NCI-H460 (cell line): ENCODE results near the gene PALM. TPM values are rescaled to one million over a fixed set of nuclear protein-coding genes. Genes with fewer than 3 reads are reported as not detected.

Experiments used
- total RNA-seq: library from RNA; depleted of rRNA; stranded (reverse); fragments of >200 nt; shearing (Covaris generic); gene quantifications from 2 replicates; pipeline ENCODE4 v1.2.3, GENCODE V29; 2014; rRNA removed

The PALM gene
- total RNA-seq, 1 experiment from 2014 or later = 4.2 TPM

Other genes with a start within 250 kb of the PALM start
- 0.58 and 1.1 TPM in 2 replicates for gene SHC2, start 247.9 kb upstream of the PALM start, total RNA-seq
- gene MADCAM1, start 212.4 kb upstream of the PALM start, total RNA-seq = not detected in 2 replicates
- 10.5 and 14.6 TPM in 2 replicates for gene TPGS1, start 201.4 kb upstream of the PALM start, total RNA-seq
- 60.6 and 66.0 TPM in 2 replicates for gene CDC34, start 177.2 kb upstream of the PALM start, total RNA-seq
- not detected in 2 replicates for gene GZMM, start 164.9 kb upstream of the PALM start, total RNA-seq
- gene BSG, start 136.3 kb upstream of the PALM start, total RNA-seq = 614 and 702 TPM in 2 replicates
- 0.45 and 0.63 TPM in 2 replicates for gene HCN2, start 119.1 kb upstream of the PALM start, total RNA-seq
- gene POLRMT, start 75.4 kb upstream of the PALM start, total RNA-seq = 25.0 and 29.9 TPM in 2 replicates
- not detected in 2 replicates for gene FGF22, start 69.1 kb upstream of the PALM start, total RNA-seq
- gene RNF126, start 45.7 kb upstream of the PALM start, total RNA-seq = 27.0 and 33.5 TPM in 2 replicates
- gene FSTL3, start 32.5 kb upstream of the PALM start, total RNA-seq = 43.3 and 51.7 TPM in 2 replicates
- not detected in 2 replicates for gene PRSS57, start 13.5 kb upstream of the PALM start, total RNA-seq
- 24.1 and 30.1 TPM in 2 replicates for gene MISP, start 42.2 kb downstream of the PALM start, total RNA-seq
- 236 and 249 TPM in 2 replicates for gene PTBP1, start 88.5 kb downstream of the PALM start, total RNA-seq
- gene PLPPR3, start 113.0 kb downstream of the PALM start, total RNA-seq = 2.6 and 3.0 TPM in 2 replicates
- gene AZU1, start 118.9 kb downstream of the PALM start, total RNA-seq = 0.35 TPM in 1 of 2 replicates, not detected in the other
- gene PRTN3, start 132.1 kb downstream of the PALM start, total RNA-seq = 0.50 and 1.4 TPM in 2 replicates
- gene ELANE, start 143.4 kb downstream of the PALM start, total RNA-seq = 0.40 TPM in 1 of 2 replicates, not detected in the other
- 9.2 and 14.1 TPM in 2 replicates for gene CFD, start 150.7 kb downstream of the PALM start, total RNA-seq
- 10.3 and 12.3 TPM in 2 replicates for gene MED16, start 184.3 kb downstream of the PALM start, total RNA-seq
- gene RNU6-9, start 184.5 kb downstream of the PALM start, total RNA-seq = not detected in 2 replicates
- 28.6 and 35.1 TPM in 2 replicates for gene R3HDM4, start 204.3 kb downstream of the PALM start, total RNA-seq
- not detected in 2 replicates for gene KISS1R, start 208.4 kb downstream of the PALM start, total RNA-seq
- 4.9 and 5.4 TPM in 2 replicates for gene ARID3A, start 217.1 kb downstream of the PALM start, total RNA-seq